Astrocyte (in vitro differentiated cells and primary cell): ENCODE results near the gene VPS11. TPM values are rescaled to one million over a fixed set of nuclear protein-coding genes. Genes with fewer than 3 reads are reported as not detected.

Source experiments
- DNase-seq: peaks from one replicate; pipeline ENCODE4 v3.0.0-alpha.2; 2010; ENCODE audit warnings: low read depth
- FAIRE-seq: peaks from 2 replicates; lab custom pipeline; 2011; peaks lifted over from hg19 to GRCh38; lab: Jason Lieb, UNC
- H2AFZ ChIP-seq: 2 replicates; pipeline ENCODE4 v1.6.0; 2012; ENCODE audit warnings: low read depth, low read length, inconsistent platforms
- H3K27ac ChIP-seq: 2 replicates; pipeline ENCODE4 v1.5.1; 2011; ENCODE audit warnings: low read depth, low read length, inconsistent platforms
- H3K27me3 ChIP-seq: 2 replicates; pipeline ENCODE4 v1.6.0; 2011; ENCODE audit warnings: low read length, inconsistent platforms; ENCODE audit not compliant: insufficient read depth
- H3K36me3 ChIP-seq: 2 replicates; pipeline ENCODE4 v1.5.1; 2011; ENCODE audit warnings: low read length, inconsistent platforms; ENCODE audit not compliant: insufficient read depth
- H3K4me1 ChIP-seq: 2 replicates; pipeline ENCODE4 v1.5.1; 2011; ENCODE audit warnings: low read length, inconsistent platforms; ENCODE audit not compliant: insufficient read depth
- H3K4me2 ChIP-seq: 2 replicates; pipeline ENCODE4 v1.6.0; 2012; ENCODE audit warnings: low read length, inconsistent platforms
- H3K4me3 ChIP-seq: 2 replicates; pipeline ENCODE4 v1.5.1; 2011; ENCODE audit warnings: low read depth, mild to moderate bottlenecking, low read length, inconsistent platforms; ENCODE audit not compliant: insufficient read depth
- H3K79me2 ChIP-seq: 2 replicates; pipeline ENCODE4 v1.6.0; 2012; ENCODE audit warnings: mild to moderate bottlenecking, low read length, inconsistent platforms; ENCODE audit not compliant: insufficient read depth
- H3K9ac ChIP-seq: 2 replicates; pipeline ENCODE4 v1.6.0; 2012; ENCODE audit warnings: mild to moderate bottlenecking, low read length, inconsistent platforms
- H3K9me3 ChIP-seq: 2 replicates; pipeline ENCODE4 v1.5.1; 2012; ENCODE audit warnings: low read depth, mild to moderate bottlenecking, low read length, inconsistent platforms; ENCODE audit not compliant: insufficient read depth
- H4K20me1 ChIP-seq: 2 replicates; pipeline ENCODE4 v1.6.0; 2012; ENCODE audit warnings: low read length, inconsistent platforms; ENCODE audit not compliant: insufficient read depth
- H3K27ac Mint-ChIP-seq: one replicate; pipeline ENCODE4 v1.8.0; 2021; ENCODE audit warnings: mild to moderate bottlenecking, mixed read lengths; ENCODE audit not compliant: unreplicated experiment
- H3K27me3 Mint-ChIP-seq: one replicate; pipeline ENCODE4 v1.8.0; 2021; ENCODE audit warnings: low read depth, mixed read lengths; ENCODE audit not compliant: unreplicated experiment
- H3K36me3 Mint-ChIP-seq: one replicate; pipeline ENCODE4 v1.8.0; 2021; ENCODE audit warnings: low read depth, mixed read lengths; ENCODE audit not compliant: unreplicated experiment
- H3K4me1 Mint-ChIP-seq: one replicate; pipeline ENCODE4 v1.8.0; 2021; ENCODE audit warnings: low read depth, mixed read lengths; ENCODE audit not compliant: unreplicated experiment
- H3K4me3 Mint-ChIP-seq: one replicate; pipeline ENCODE4 v1.8.0; 2021; ENCODE audit warnings: mild to moderate bottlenecking, moderate library complexity, mixed read lengths; ENCODE audit not compliant: unreplicated experiment
- H3K9me3 Mint-ChIP-seq: one replicate; pipeline ENCODE4 v1.8.0; 2021; ENCODE audit warnings: mild to moderate bottlenecking, mixed read lengths; ENCODE audit not compliant: unreplicated experiment
- CTCF ChIP-seq: IDR thresholded peaks from 2 replicates; pipeline ENCODE4 v1.5.1; 2011; ENCODE audit warnings: low read depth, mild to moderate bottlenecking, inconsistent platforms, low read length, moderate library complexity; ENCODE audit not compliant: insufficient read depth
- EZH2 ChIP-seq: IDR thresholded peaks from 2 replicates; pipeline ENCODE4 v1.6.1; 2012; ENCODE audit warnings: mild to moderate bottlenecking, low read length, inconsistent platforms; ENCODE audit not compliant: insufficient read depth
- total RNA-seq: library from RNA; stranded (reverse); gene quantifications from 2 replicates; pipeline ENCODE4 v1.2.1, GENCODE V29; 2021

The VPS11 gene
- total RNA-seq, 1 donor from 2014 or later, result 24.0 TPM

DNA sequence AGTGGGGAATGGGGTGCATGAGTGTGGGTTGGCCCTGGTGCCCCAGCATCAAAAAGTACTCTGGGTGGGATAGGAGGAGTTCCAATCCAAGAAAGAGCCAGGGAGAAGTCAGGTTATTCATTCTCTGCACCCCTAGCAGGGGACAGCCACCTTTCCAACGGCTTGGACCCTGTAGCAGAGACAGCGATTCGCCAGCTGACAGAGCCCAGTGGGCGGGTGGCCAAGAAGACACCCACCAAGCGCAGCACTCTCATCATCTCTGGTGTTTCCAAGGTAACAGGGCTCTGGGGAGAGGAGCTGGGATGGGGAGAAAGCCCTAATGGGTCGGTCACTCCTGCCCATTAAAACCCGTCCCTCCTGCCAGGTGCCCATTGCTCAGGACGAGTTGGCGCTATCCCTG is 46.1 kb downstream of the VPS11 start:
- Histone ChIP-seq H3K4me2 (no peak overlapping the region), H3K27ac (no peak overlapping the region), H3K4me1 (peaks cover 3% of the 10 kb centered on the region), H3K4me3 (no peak overlapping the region), H3K79me2 (peaks cover 12% of the 10 kb centered on the region), H4K20me1 (peaks cover 14% of the 10 kb centered on the region), H3K9ac (no peak overlapping the region), H2AFZ (no peak overlapping the region), H3K27me3 (no peaks in the 10 kb centered on the region), H3K9me3 (no peaks in the 10 kb centered on the region), H3K36me3 (peaks cover 14% of the 10 kb centered on the region)
- no peak for DNase-seq
- no peak for TF ChIP-seq CTCF
- Mint-ChIP-seq H3K9me3 (no peaks in the 10 kb centered on the region), H3K27me3 (no peaks in the 10 kb centered on the region), H3K27ac (no peak overlapping the region), H3K4me1 (peaks cover 7% of the 10 kb centered on the region), H3K36me3 (peaks cover 29% of the 10 kb centered on the region), H3K4me3 (no peak overlapping the region)
- no peak for FAIRE-seq

DNA sequence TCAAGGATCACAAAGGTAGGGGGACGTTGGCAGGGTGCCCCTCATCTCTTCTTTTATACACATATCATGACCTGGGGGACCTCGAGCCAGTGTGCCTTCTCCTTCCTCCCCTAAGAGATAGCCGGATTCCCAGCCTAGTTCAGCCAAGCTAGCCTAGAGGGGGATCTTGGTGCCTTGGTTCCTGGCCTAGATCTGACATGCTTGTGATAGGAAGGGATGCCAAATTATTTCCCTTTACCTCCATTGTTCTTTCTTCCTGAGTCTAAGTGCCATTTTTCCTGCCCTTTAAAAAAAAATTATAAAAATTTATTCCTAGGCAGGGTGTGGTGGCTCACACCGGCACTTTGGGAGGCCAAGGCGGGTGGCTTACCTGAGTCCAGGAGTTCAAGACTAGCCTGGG is 46.7 kb downstream of the VPS11 start:
- Histone ChIP-seq H3K27me3 (no peaks in the 10 kb centered on the region), H3K36me3 (peaks cover 14% of the 10 kb centered on the region), H3K9ac (no peak overlapping the region), H2AFZ (no peak overlapping the region), H3K4me3 (no peak overlapping the region), H4K20me1 (peaks cover 7% of the 10 kb centered on the region), H3K4me2 (no peak overlapping the region), H3K4me1 (no peaks in the 10 kb centered on the region), H3K27ac (no peak overlapping the region), H3K79me2 (peaks cover 6% of the 10 kb centered on the region), H3K9me3 (no peaks in the 10 kb centered on the region)
- no peak for TF ChIP-seq CTCF
- TF ChIP-seq EZH2, result no peak
- Mint-ChIP-seq H3K9me3 (no peaks in the 10 kb centered on the region), H3K36me3 (peaks cover 29% of the 10 kb centered on the region), H3K27ac (no peak overlapping the region), H3K4me1 (peaks cover 5% of the 10 kb centered on the region), H3K4me3 (no peak overlapping the region), H3K27me3 (no peaks in the 10 kb centered on the region)
- DNase-seq (no peak), FAIRE-seq (no peak)

DNA sequence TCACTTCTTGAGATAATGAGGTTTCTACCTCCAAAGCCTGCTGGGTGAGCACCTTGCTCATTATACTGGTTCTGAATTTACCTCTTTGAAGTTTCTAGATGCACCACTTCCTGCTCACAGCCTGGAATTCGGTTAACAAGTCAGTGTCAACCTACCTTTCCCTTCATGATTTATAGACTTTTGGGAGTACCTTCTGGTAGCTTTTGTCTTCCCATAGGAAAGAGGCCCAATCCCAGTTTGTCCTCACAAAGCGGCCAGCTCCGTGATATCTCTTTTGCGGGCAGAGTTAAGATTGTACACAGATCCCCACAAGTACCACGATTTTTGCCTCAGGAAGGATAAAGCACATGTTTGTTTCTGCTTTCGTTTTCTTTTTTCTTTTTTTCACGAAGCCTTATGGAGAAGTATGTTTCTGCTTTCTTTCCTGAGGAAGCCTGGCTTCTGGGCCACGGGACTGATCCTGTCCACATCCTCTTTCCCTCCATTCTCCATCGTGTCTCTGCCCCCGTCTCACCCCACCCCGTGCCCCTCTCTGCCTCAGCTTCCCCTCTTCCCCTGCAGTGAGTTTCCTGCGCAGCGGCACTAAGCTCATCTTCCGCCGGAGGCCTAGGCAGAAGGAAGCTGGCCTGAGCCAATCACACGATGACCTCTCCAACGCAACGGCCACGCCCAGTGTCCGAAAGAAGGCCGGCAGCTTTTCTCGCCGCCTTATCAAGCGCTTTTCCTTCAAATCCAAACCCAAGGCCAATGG is 48.0 kb downstream of the VPS11 start:
- Histone ChIP-seq H3K9me3 (no peaks in the 10 kb centered on the region), H3K4me1 (peaks cover 4% of the 10 kb centered on the region), H3K27ac (no peak overlapping the region), H3K9ac (no peak overlapping the region), H3K36me3 (peaks cover 14% of the 10 kb centered on the region), H3K27me3 (no peaks in the 10 kb centered on the region), H3K79me2 (no peaks in the 10 kb centered on the region), H2AFZ (no peak overlapping the region), H3K4me3 (no peak overlapping the region), H3K4me2 (no peak overlapping the region), H4K20me1 (no peaks in the 10 kb centered on the region)
- Mint-ChIP-seq H3K9me3 (no peaks in the 10 kb centered on the region), H3K27ac (no peak overlapping the region), H3K4me3 (no peak overlapping the region), H3K4me1 (peaks cover 6% of the 10 kb centered on the region), H3K27me3 (no peaks in the 10 kb centered on the region), H3K36me3 (peaks cover 25% of the 10 kb centered on the region)
- FAIRE-seq (no peak), DNase-seq (no peak)
- TF ChIP-seq CTCF, result no peak
- no peak for TF ChIP-seq EZH2
